Measurements from ENCODE around the gene MUC15. TPM values are rescaled to one million over a fixed set of nuclear protein-coding genes. Genes with fewer than 3 reads are reported as not detected.

Gene MUC15
- total RNA-seq, 1 donor from 2014 or later: not detected

- intact Hi-C loops (cut with DNase I): no loop called here
- Histone ChIP-seq H3K27me3 (no peaks in the 10 kb centered on the region), H3K27ac (no peak overlapping the region), H3K36me3 (no peaks in the 10 kb centered on the region), H3K4me1 (no peaks in the 10 kb centered on the region), H3K9me3 (no peaks in the 10 kb centered on the region), H3K4me3 (no peak overlapping the region)
- no peak for DNase-seq (ENCODE audit: low spot score in 2 of 2)
- TF ChIP-seq, protein P1, sequence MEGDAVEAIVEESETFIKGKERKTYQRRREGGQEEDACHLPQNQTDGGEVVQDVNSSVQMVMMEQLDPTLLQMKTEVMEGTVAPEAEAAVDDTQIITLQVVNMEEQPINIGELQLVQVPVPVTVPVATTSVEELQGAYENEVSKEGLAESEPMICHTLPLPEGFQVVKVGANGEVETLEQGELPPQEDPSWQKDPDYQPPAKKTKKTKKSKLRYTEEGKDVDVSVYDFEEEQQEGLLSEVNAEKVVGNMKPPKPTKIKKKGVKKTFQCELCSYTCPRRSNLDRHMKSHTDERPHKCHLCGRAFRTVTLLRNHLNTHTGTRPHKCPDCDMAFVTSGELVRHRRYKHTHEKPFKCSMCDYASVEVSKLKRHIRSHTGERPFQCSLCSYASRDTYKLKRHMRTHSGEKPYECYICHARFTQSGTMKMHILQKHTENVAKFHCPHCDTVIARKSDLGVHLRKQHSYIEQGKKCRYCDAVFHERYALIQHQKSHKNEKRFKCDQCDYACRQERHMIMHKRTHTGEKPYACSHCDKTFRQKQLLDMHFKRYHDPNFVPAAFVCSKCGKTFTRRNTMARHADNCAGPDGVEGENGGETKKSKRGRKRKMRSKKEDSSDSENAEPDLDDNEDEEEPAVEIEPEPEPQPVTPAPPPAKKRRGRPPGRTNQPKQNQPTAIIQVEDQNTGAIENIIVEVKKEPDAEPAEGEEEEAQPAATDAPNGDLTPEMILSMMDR (IDR thresholded peaks at IDR 0.05): no peak
Measured at GRCh38 chr11:26593691-26594090, 21.6 kb upstream of the MUC15 start.

GRCh38 chr11:26587073-26587472 is 15.0 kb upstream of the MUC15 start:
- H3K27ac ChIP-seq: no peak overlapping the region
- TF ChIP-seq, protein P1 (IDR thresholded peaks at IDR 0.05): no peak
- H3K4me3 ChIP-seq: no peak overlapping the region
- H3K27me3 ChIP-seq: no peaks in the 10 kb centered on the region
- DNase-seq (ENCODE audit: low spot score in 2 of 2): no peak
- no peaks in the 10 kb centered on the region for H3K4me1 ChIP-seq
- intact Hi-C loops (cut with DNase I): no loop called here
- no peaks in the 10 kb centered on the region for H3K36me3 ChIP-seq
- no peaks in the 10 kb centered on the region for H3K9me3 ChIP-seq

DNA sequence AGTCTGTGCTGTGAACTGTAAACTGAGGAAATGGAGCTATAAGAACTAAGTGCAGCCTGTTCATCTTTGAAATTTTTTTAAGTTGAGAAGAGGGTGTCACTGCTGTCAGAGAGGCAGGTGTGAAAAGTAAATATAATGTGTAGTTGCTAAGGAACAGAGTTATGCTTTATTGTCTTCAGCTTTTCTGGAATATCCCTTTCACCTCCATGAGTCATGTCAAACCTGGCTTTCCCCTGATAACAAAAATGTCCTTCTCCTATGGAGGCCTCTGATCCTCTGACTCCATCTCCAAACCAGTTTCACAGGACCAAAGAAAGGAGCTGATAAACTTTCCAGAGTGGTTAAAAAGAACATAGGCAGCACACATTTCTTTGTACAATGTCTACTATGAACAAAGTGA is 12.8 kb upstream of the MUC15 start:
- TF ChIP-seq, protein P1 (IDR thresholded peaks at IDR 0.05): no peak
- H3K9me3 ChIP-seq: no peaks in the 10 kb centered on the region
- no peak for DNase-seq (ENCODE audit: low spot score in 2 of 2)
- no peaks in the 10 kb centered on the region for H3K4me1 ChIP-seq
- no peak overlapping the region for H3K4me3 ChIP-seq
- no peaks in the 10 kb centered on the region for H3K27me3 ChIP-seq
- intact Hi-C loops (cut with DNase I): no loop called here
- H3K27ac ChIP-seq: no peak overlapping the region
- H3K36me3 ChIP-seq: no peaks in the 10 kb centered on the region

DNA sequence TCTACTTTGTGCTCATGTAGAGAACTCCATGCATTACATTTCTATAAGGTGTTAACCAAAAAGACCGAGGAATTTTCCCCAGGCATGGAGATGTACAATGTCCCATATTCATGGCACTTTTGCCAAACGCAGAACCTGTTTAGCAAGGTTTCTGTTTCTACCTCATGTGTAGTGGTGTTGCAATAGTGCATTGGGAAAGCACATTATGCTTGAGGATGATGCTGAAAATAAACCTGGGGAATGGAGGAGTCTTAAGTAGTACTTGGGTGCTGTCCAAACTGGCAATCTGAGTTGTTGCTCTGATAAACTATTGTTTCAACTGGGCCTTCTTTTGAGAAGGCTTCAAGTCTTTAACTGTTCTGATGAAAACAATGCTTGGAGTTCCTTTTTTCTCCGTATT is 11.5 kb upstream of the MUC15 start:
- no peak overlapping the region for H3K4me3 ChIP-seq
- H3K27ac ChIP-seq: no peak overlapping the region
- TF ChIP-seq, protein P1 (IDR thresholded peaks at IDR 0.05): no peak
- H3K36me3 ChIP-seq: no peaks in the 10 kb centered on the region
- H3K9me3 ChIP-seq: no peaks in the 10 kb centered on the region
- no peaks in the 10 kb centered on the region for H3K27me3 ChIP-seq
- H3K4me1 ChIP-seq: no peaks in the 10 kb centered on the region
- DNase-seq (ENCODE audit: low spot score in 2 of 2): no peak
- intact Hi-C loops (cut with DNase I): no loop called here

DNA sequence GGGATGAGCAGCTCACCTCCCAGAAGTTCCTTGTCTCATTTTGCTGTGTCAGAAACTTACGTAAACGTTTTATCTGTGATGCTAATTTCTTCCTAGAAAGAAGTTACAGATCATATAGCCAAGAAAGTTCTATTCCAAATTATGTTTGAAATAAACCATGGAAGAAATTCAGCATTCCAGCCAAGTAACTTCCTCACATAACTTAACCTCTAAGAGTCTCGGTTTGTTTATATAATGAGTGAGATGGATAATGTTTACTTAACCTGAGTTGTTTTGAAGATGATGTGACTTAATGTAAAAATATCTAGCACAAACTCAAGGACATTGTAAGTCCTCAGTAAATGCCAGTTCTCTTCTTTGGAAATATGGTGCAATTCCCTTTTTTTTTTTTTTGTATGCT is 8.9 kb upstream of the MUC15 start:
- Histone ChIP-seq H3K27ac (no peak overlapping the region), H3K36me3 (no peaks in the 10 kb centered on the region), H3K27me3 (no peaks in the 10 kb centered on the region), H3K9me3 (no peaks in the 10 kb centered on the region), H3K4me3 (no peak overlapping the region), H3K4me1 (no peaks in the 10 kb centered on the region)
- TF ChIP-seq, protein P1 (IDR thresholded peaks at IDR 0.05): no peak
- no peak for DNase-seq (ENCODE audit: low spot score in 2 of 2)
- intact Hi-C loops (cut with DNase I): no loop called here

- Histone ChIP-seq H3K27me3 (no peaks in the 10 kb centered on the region), H3K9me3 (no peaks in the 10 kb centered on the region), H3K27ac (no peak overlapping the region), H3K36me3 (no peaks in the 10 kb centered on the region), H3K4me1 (no peaks in the 10 kb centered on the region), H3K4me3 (no peak overlapping the region)
- DNase-seq (ENCODE audit: low spot score in 2 of 2): no peak
- TF ChIP-seq, protein P1 (IDR thresholded peaks at IDR 0.05): no peak
- intact Hi-C loops (cut with DNase I): no loop called here
Measured at GRCh38 chr11:26579683-26580082, 7.6 kb upstream of the MUC15 start.

Data from ascending aorta (tissue), 2 donors.